Activated naive CD4-positive, alpha-beta T cell treated with anti-CD3 and anti-CD28 coated beads, Interleukin-2, amount 50 U/mL, for 24 hours (primary cell): ENCODE data around the gene SLC2A9.
"Not testable (repeated sequence)": the region's sequence is repeated elsewhere in the genome, so short reads cannot be mapped to it uniquely, and the experiment has no call there.

Source experiments
- H3K27ac Mint-ChIP-seq: one replicate; pipeline ENCODE4 v1.8.0; 2021; ENCODE audit warnings: mild to moderate bottlenecking, mixed read lengths
- H3K27me3 Mint-ChIP-seq: one replicate; pipeline ENCODE4 v1.8.0; 2021; ENCODE audit warnings: mixed read lengths
- H3K36me3 Mint-ChIP-seq: one replicate; pipeline ENCODE4 v1.8.0; 2021; ENCODE audit warnings: mixed read lengths
- H3K4me1 Mint-ChIP-seq: one replicate; pipeline ENCODE4 v1.8.0; 2021; ENCODE audit warnings: mixed read lengths
- H3K4me3 Mint-ChIP-seq: one replicate; pipeline ENCODE4 v1.8.0; 2021; ENCODE audit warnings: mild to moderate bottlenecking, mixed read lengths
- H3K9me3 Mint-ChIP-seq: one replicate; pipeline ENCODE4 v1.8.0; 2021; ENCODE audit warnings: mixed read lengths

The SLC2A9 gene

GRCh38 chr4:9804918-9805317, 216.4 kb downstream of the SLC2A9 start:
- H3K36me3 Mint-ChIP-seq = no peaks in the 10 kb centered on the region
- no peaks in the 10 kb centered on the region for H3K4me1 Mint-ChIP-seq
- no peak overlapping the region for H3K27ac Mint-ChIP-seq
- peaks cover 4% of the 10 kb centered on the region for H3K27me3 Mint-ChIP-seq
- no peak overlapping the region for H3K4me3 Mint-ChIP-seq
- H3K9me3 Mint-ChIP-seq = no peaks in the 10 kb centered on the region

GRCh38 chr4:9800848-9801247, 220.4 kb downstream of the SLC2A9 start:
- Mint-ChIP-seq H3K27me3 (peaks cover 13% of the 10 kb centered on the region), H3K4me1 (no peaks in the 10 kb centered on the region), H3K4me3 (no peak overlapping the region), H3K36me3 (no peaks in the 10 kb centered on the region), H3K9me3 (no peaks in the 10 kb centered on the region), H3K27ac (no peak overlapping the region)

- not testable (repeated sequence) for H3K4me1 Mint-ChIP-seq, H3K27ac Mint-ChIP-seq, H3K27me3 Mint-ChIP-seq, H3K9me3 Mint-ChIP-seq, H3K36me3 Mint-ChIP-seq, H3K4me3 Mint-ChIP-seq
These were observed 224.7 kb downstream of the SLC2A9 start for GRCh38 chr4:9796641-9797040.

GRCh38 chr4:9792381-9792780, 228.9 kb downstream of the SLC2A9 start:
- Mint-ChIP-seq H3K9me3 (no peaks in the 10 kb centered on the region), H3K36me3 (no peaks in the 10 kb centered on the region), H3K27ac (no peak overlapping the region), H3K4me1 (no peaks in the 10 kb centered on the region), H3K27me3 (peaks cover 10% of the 10 kb centered on the region), H3K4me3 (no peak overlapping the region)

- not testable (repeated sequence) for H3K36me3 Mint-ChIP-seq, H3K27ac Mint-ChIP-seq, H3K9me3 Mint-ChIP-seq, H3K4me1 Mint-ChIP-seq, H3K4me3 Mint-ChIP-seq
- H3K27me3 Mint-ChIP-seq = peaks cover 15% of the 10 kb centered on the region
These were observed 235.4 kb downstream of the SLC2A9 start for GRCh38 chr4:9785891-9786290.

- H3K9me3 Mint-ChIP-seq = no peaks in the 10 kb centered on the region
- H3K4me3 Mint-ChIP-seq = no peak overlapping the region
- H3K4me1 Mint-ChIP-seq = no peaks in the 10 kb centered on the region
- peaks cover 26% of the 10 kb centered on the region for H3K27me3 Mint-ChIP-seq
- no peak overlapping the region for H3K27ac Mint-ChIP-seq
- no peaks in the 10 kb centered on the region for H3K36me3 Mint-ChIP-seq
These were observed 239.2 kb downstream of the SLC2A9 start for GRCh38 chr4:9782136-9782436.

- Mint-ChIP-seq H3K9me3 (no peaks in the 10 kb centered on the region), H3K27me3 (peaks cover 26% of the 10 kb centered on the region), H3K4me3 (no peak within 1 kb of the TSS), H3K4me1 (no peaks in the 10 kb centered on the region), H3K36me3 (no peaks in the 10 kb centered on the region), H3K27ac (no peak within 1 kb of the TSS)
These were observed 239.8 kb downstream of the SLC2A9 start, which contains the start of gene DRD5 for GRCh38 chr4:9781343-9782135. Gene DRD5 (plus strand): TSS chr4:9781634. CDS start chr4:9782030, 396 bp downstream.
